Memory B cell (primary cell): Measurements from ENCODE around the gene AAK1.
A peak's percentile ranks its signal among the peaks of the same experiment; 100 is the strongest.

Experiments
- ATAC-seq: fragments of 150-1000 bp; cut with Tn5 transposase; 2 replicates; pipeline ENCODE4 v1.10.0; 2021; ENCODE audit warnings: low read depth, mild to moderate bottlenecking, moderate library complexity
- DNase-seq, 2 donors: peaks; one replicate each; pipeline ENCODE4 v3.0.0; 2022; ENCODE audit warnings: low spot score in 2 of 2
- H3K27ac Mint-ChIP-seq: one replicate; pipeline ENCODE4 v1.8.0; 2022; ENCODE audit warnings: mild to moderate bottlenecking, moderate library complexity, mixed read lengths
- H3K27me3 Mint-ChIP-seq: one replicate; pipeline ENCODE4 v1.8.0; 2022; ENCODE audit warnings: mixed read lengths
- H3K36me3 Mint-ChIP-seq: one replicate; pipeline ENCODE4 v1.8.0; 2022; ENCODE audit warnings: mild to moderate bottlenecking, mixed read lengths
- H3K4me1 Mint-ChIP-seq: one replicate; pipeline ENCODE4 v1.8.0; 2022; ENCODE audit warnings: mixed read lengths
- H3K4me3 Mint-ChIP-seq: one replicate; pipeline ENCODE4 v1.8.0; 2022; ENCODE audit warnings: mild to moderate bottlenecking, moderate library complexity, mixed read lengths
- H3K9me3 Mint-ChIP-seq: one replicate; pipeline ENCODE4 v1.8.0; 2022; ENCODE audit warnings: mixed read lengths

The AAK1 gene

GRCh38 chr2:69495008-69495407, 148.5 kb downstream of the AAK1 start:
- Mint-ChIP-seq H3K27me3 (peaks cover 2% of the 10 kb centered on the region), H3K27ac (no peak overlapping the region), H3K4me3 (no peak overlapping the region), H3K4me1 (peaks cover 5% of the 10 kb centered on the region), H3K9me3 (no peaks in the 10 kb centered on the region), H3K36me3 (peaks cover 1% of the 10 kb centered on the region)
- ATAC-seq (no peak), DNase-seq (no peak)

- peaks cover 2% of the 10 kb centered on the region for H3K4me1 Mint-ChIP-seq
- peaks cover under 1% of the 10 kb centered on the region for H3K27me3 Mint-ChIP-seq
- no peak overlapping the region for H3K4me3 Mint-ChIP-seq
- H3K9me3 Mint-ChIP-seq, result no peaks in the 10 kb centered on the region
- H3K36me3 Mint-ChIP-seq, result peaks cover under 1% of the 10 kb centered on the region
- DNase-seq (no peak), ATAC-seq (no peak)
- no peak overlapping the region for H3K27ac Mint-ChIP-seq
These were observed 149.4 kb downstream of the AAK1 start for GRCh38 chr2:69494126-69494525.

GRCh38 chr2:69493268-69493667, 150.3 kb downstream of the AAK1 start:
- no peaks in the 10 kb centered on the region for H3K36me3 Mint-ChIP-seq

GRCh38 chr2:69491864-69492263, 151.7 kb downstream of the AAK1 start:
- ATAC-seq (no peak), DNase-seq (no peak)
- Mint-ChIP-seq H3K27ac (no peak overlapping the region), H3K4me1 (no peaks in the 10 kb centered on the region), H3K36me3 (no peaks in the 10 kb centered on the region), H3K4me3 (no peak overlapping the region), H3K27me3 (no peaks in the 10 kb centered on the region), H3K9me3 (no peaks in the 10 kb centered on the region)

More at GRCh38 chr2:69493268-69493667, 150.3 kb downstream of the AAK1 start:
- ATAC-seq (no peak), DNase-seq (no peak)
- Mint-ChIP-seq H3K27ac (no peak overlapping the region), H3K4me3 (no peak overlapping the region), H3K4me1 (no peaks in the 10 kb centered on the region), H3K27me3 (no peaks in the 10 kb centered on the region), H3K9me3 (no peaks in the 10 kb centered on the region)

- ATAC-seq (no peak), DNase-seq (no peak)
- no peaks in the 10 kb centered on the region for H3K9me3 Mint-ChIP-seq
- no peak overlapping the region for H3K27ac Mint-ChIP-seq
- no peaks in the 10 kb centered on the region for H3K36me3 Mint-ChIP-seq
- no peaks in the 10 kb centered on the region for H3K4me1 Mint-ChIP-seq
- peaks cover 1% of the 10 kb centered on the region for H3K27me3 Mint-ChIP-seq
- no peak overlapping the region for H3K4me3 Mint-ChIP-seq
These were observed 153.1 kb downstream of the AAK1 start for GRCh38 chr2:69490486-69490885.

GRCh38 chr2:69489793-69490192, 153.7 kb downstream of the AAK1 start:
- ATAC-seq (no peak), DNase-seq (no peak)
- peaks cover 1% of the 10 kb centered on the region for H3K27me3 Mint-ChIP-seq
- H3K4me1 Mint-ChIP-seq, result no peaks in the 10 kb centered on the region
- H3K9me3 Mint-ChIP-seq, result no peaks in the 10 kb centered on the region
- H3K36me3 Mint-ChIP-seq, result no peaks in the 10 kb centered on the region
- no peak overlapping the region for H3K4me3 Mint-ChIP-seq
- H3K27ac Mint-ChIP-seq, result no peak overlapping the region

- Mint-ChIP-seq H3K36me3 (no peaks in the 10 kb centered on the region), H3K9me3 (no peaks in the 10 kb centered on the region), H3K27ac (no peak overlapping the region), H3K4me3 (no peak overlapping the region), H3K4me1 (peaks cover 11% of the 10 kb centered on the region), H3K27me3 (peaks cover 1% of the 10 kb centered on the region)
- no peak for DNase-seq
- no peak for ATAC-seq
These were observed 159.8 kb downstream of the AAK1 start for GRCh38 chr2:69483696-69484095.

- peaks cover 1% of the 10 kb centered on the region for H3K27me3 Mint-ChIP-seq
- H3K9me3 Mint-ChIP-seq, result no peaks in the 10 kb centered on the region
- ATAC-seq, result no peak
- peaks cover 11% of the 10 kb centered on the region for H3K4me1 Mint-ChIP-seq
- no peak overlapping the region for H3K4me3 Mint-ChIP-seq
- DNase-seq, result no peak
- peak overlapping the region; percentile 2 for H3K27ac Mint-ChIP-seq
- H3K36me3 Mint-ChIP-seq, result no peaks in the 10 kb centered on the region
These were observed 160.5 kb downstream of the AAK1 start for GRCh38 chr2:69483024-69483423.

- H3K27ac Mint-ChIP-seq, result peak overlapping the region; percentile 2
- H3K36me3 Mint-ChIP-seq, result no peaks in the 10 kb centered on the region
- DNase-seq (no peak), ATAC-seq (peak; percentile 56)
- H3K4me1 Mint-ChIP-seq, result peaks cover 14% of the 10 kb centered on the region
- no peaks in the 10 kb centered on the region for H3K9me3 Mint-ChIP-seq
- H3K27me3 Mint-ChIP-seq, result peaks cover 1% of the 10 kb centered on the region
- H3K4me3 Mint-ChIP-seq, result no peak overlapping the region
These were observed 161.1 kb downstream of the AAK1 start for GRCh38 chr2:69482471-69482870.

GRCh38 chr2:69481421-69481820, 162.1 kb downstream of the AAK1 start:
- H3K4me3 Mint-ChIP-seq, result no peak overlapping the region
- H3K36me3 Mint-ChIP-seq, result no peaks in the 10 kb centered on the region
- DNase-seq (no peak), ATAC-seq (no peak)
- H3K9me3 Mint-ChIP-seq, result no peaks in the 10 kb centered on the region
- H3K27ac Mint-ChIP-seq, result no peak overlapping the region
- H3K27me3 Mint-ChIP-seq, result peaks cover 1% of the 10 kb centered on the region
- peaks cover 14% of the 10 kb centered on the region for H3K4me1 Mint-ChIP-seq

- H3K9me3 Mint-ChIP-seq, result no peaks in the 10 kb centered on the region
- H3K27me3 Mint-ChIP-seq, result no peaks in the 10 kb centered on the region
- H3K4me3 Mint-ChIP-seq, result no peak overlapping the region
- H3K36me3 Mint-ChIP-seq, result no peaks in the 10 kb centered on the region
- ATAC-seq, result no peak
- peaks cover 11% of the 10 kb centered on the region for H3K4me1 Mint-ChIP-seq
- H3K27ac Mint-ChIP-seq, result no peak overlapping the region
- no peak for DNase-seq
These were observed 165.9 kb downstream of the AAK1 start for GRCh38 chr2:69477627-69478026.

GRCh38 chr2:69474688-69475087, 168.9 kb downstream of the AAK1 start:
- Mint-ChIP-seq H3K27ac (no peak overlapping the region), H3K27me3 (peaks cover 2% of the 10 kb centered on the region), H3K4me3 (no peak overlapping the region), H3K36me3 (no peaks in the 10 kb centered on the region), H3K9me3 (no peaks in the 10 kb centered on the region), H3K4me1 (peaks cover 7% of the 10 kb centered on the region)
- DNase-seq (no peak), ATAC-seq (no peak)

GRCh38 chr2:69471793-69472192, 171.7 kb downstream of the AAK1 start:
- H3K27ac Mint-ChIP-seq, result no peak overlapping the region
- peaks cover 3% of the 10 kb centered on the region for H3K4me1 Mint-ChIP-seq
- H3K36me3 Mint-ChIP-seq, result no peaks in the 10 kb centered on the region
- no peak for DNase-seq
- H3K9me3 Mint-ChIP-seq, result no peaks in the 10 kb centered on the region
- H3K4me3 Mint-ChIP-seq, result no peak overlapping the region
- peaks cover 2% of the 10 kb centered on the region for H3K27me3 Mint-ChIP-seq
- no peak for ATAC-seq

GRCh38 chr2:69470911-69471310, 172.6 kb downstream of the AAK1 start:
- Mint-ChIP-seq H3K4me1 (peaks cover 3% of the 10 kb centered on the region), H3K27me3 (peaks cover 2% of the 10 kb centered on the region), H3K27ac (no peak overlapping the region), H3K4me3 (no peak overlapping the region), H3K36me3 (no peaks in the 10 kb centered on the region), H3K9me3 (no peaks in the 10 kb centered on the region)
- DNase-seq, result no peak
- ATAC-seq, result no peak

- no peak for DNase-seq
- no peak for ATAC-seq
- no peak overlapping the region for H3K27ac Mint-ChIP-seq
- H3K27me3 Mint-ChIP-seq, result peaks cover 2% of the 10 kb centered on the region
- no peaks in the 10 kb centered on the region for H3K36me3 Mint-ChIP-seq
- H3K4me3 Mint-ChIP-seq, result no peak overlapping the region
- no peaks in the 10 kb centered on the region for H3K4me1 Mint-ChIP-seq
- no peaks in the 10 kb centered on the region for H3K9me3 Mint-ChIP-seq
These were observed 173.8 kb downstream of the AAK1 start for GRCh38 chr2:69469784-69470183.
